GM12891 (cell line): ENCODE data around the gene ATG5.

ENCODE experiments used
- DNase-seq: peaks from one replicate; pipeline ENCODE4 v3.0.0; 2011; ENCODE audit warnings: low spot score; ENCODE audit not compliant: insufficient read length
- FAIRE-seq: peaks from 2 replicates; lab custom pipeline; 2011; peaks lifted over from hg19 to GRCh38; lab: Jason Lieb, UNC
- PAX5 ChIP-seq: IDR thresholded peaks from 2 replicates; pipeline ENCODE4 v1.6.1; 2011; ENCODE audit warnings: low read length, moderate library complexity, mild to moderate bottlenecking; ENCODE audit not compliant: insufficient read depth, severe bottlenecking
- POLR2A ChIP-seq: IDR thresholded peaks from 2 replicates; pipeline ENCODE4 v1.6.1; 2011; ENCODE audit warnings: low read depth, low read length, control low read depth
- POLR2AphosphoS5 ChIP-seq: IDR thresholded peaks from 2 replicates; pipeline ENCODE4 v1.6.1; 2011; ENCODE audit warnings: low read depth, low read length, control low read depth
- POU2F2 ChIP-seq: IDR thresholded peaks from 2 replicates; pipeline ENCODE4 v1.6.1; 2011; ENCODE audit warnings: low read depth, mild to moderate bottlenecking, control low read depth, low read length, moderate library complexity
- SPI1 ChIP-seq: IDR thresholded peaks from 2 replicates; pipeline ENCODE4 v1.6.1; 2011; ENCODE audit warnings: low read depth, low read length, control low read depth
- TAF1 ChIP-seq: IDR thresholded peaks from 2 replicates; pipeline ENCODE4 v1.6.1; 2011; ENCODE audit warnings: low read depth, low read length, control low read depth

Gene ATG5

DNA sequence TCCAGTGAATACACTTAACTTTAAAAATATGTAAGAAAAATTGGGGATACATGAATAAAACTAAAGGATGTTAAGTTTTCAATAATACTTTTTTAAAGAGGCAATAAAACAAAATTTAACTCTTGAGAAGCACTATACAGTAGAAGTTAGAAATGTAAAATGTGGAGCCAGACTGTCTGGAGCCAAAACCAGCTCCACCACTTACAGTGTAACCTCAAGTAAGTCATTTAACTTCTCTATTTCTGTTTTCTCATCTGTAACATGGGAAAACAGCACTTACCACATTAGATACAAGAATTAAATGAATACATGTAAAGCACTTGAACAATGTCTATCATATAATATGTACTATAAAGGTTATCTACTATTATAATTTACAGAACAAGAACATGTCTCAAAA lies 6.7 kb downstream of the ATG5 start:
- DNase-seq = no peak
- no peak for TF ChIP-seq SPI1
- TF ChIP-seq PAX5 = no peak
- TF ChIP-seq POLR2A = no peak
- no peak for TF ChIP-seq POLR2AphosphoS5
- no peak for TF ChIP-seq TAF1
- no peak for TF ChIP-seq POU2F2
- FAIRE-seq = no peak

DNA sequence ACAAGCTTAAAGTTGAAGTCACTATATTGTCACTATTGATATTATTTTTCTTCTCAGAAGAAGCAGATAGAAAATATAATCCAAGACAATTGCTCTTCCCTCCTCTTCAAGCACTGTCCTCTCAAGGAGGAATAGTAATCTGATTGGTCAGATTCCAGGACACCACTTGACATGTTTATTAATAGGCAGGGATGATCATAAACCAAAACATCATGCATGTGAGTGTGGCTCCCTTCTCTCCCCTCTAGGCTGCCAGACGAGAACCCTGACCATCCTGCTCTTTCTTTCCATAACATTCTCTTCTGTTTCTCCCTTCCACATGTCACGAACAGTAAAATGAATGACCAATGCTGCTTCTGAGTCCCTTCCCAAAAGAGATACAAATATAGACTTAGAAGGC lies 7.5 kb downstream of the ATG5 start:
- TF ChIP-seq PAX5 (no peak), POLR2A (no peak), SPI1 (no peak), POU2F2 (no peak), POLR2AphosphoS5 (no peak), TAF1 (no peak)

DNA sequence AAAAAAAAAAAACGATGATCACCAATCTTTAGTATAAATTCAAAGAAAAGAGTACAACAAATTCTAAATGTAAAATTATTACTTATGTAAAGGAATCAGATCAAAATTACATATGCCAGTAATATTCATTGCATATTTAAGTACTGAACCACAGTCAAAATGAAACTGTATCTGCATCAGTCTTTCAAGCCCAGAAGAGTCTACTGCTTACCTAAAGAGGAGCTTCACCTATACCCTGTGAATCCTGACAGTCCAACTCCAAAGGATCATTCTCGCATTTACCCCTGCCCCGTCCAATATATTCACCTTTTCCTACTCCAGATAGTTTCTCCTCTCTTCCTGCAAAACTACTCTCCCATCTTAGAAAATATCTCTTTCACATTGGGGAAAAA lies 9.2 kb downstream of the ATG5 start:
- peak; percentile 40 for FAIRE-seq
- TF ChIP-seq POU2F2 = no peak
- TF ChIP-seq PAX5 = no peak
- no peak for TF ChIP-seq SPI1
- TF ChIP-seq TAF1 = no peak
- TF ChIP-seq POLR2A = no peak
- no peak for TF ChIP-seq POLR2AphosphoS5
- DNase-seq = no peak

More for the DNA sequence above, 7.5 kb downstream of the ATG5 start:
- DNase-seq (no peak), FAIRE-seq (peak; percentile 23)

DNA sequence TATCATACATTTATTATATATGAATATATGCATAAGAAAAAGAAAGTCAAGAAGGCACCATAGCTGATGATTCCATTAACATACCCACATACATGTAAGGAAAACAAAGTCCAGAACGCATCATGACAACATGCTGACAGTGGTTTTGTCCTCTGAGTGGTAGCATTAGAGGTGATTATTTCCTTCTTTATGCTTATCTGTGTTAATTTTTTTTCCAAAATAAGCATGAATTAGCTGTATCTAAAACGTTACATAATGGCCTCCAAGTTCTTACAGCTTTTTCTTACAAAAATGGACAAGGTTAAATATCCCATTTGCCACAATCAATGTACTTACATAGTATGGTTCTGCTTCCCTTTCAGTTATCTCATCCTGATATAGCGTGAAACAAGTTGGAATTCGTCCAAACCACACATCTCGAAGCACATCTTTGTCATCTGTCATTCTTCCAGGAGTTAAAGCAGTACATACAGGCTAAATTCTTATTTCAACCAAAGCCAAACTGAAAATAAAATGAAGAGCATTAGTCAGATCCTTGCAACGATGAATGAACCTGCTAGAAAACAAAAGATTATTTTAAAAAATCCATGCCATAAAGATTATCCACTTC lies 9.7 kb downstream of the ATG5 start:
- DNase-seq (no peak), FAIRE-seq (peak; percentile 82)
- no peak for TF ChIP-seq POU2F2
- TF ChIP-seq TAF1 = no peak
- TF ChIP-seq POLR2AphosphoS5 = no peak
- TF ChIP-seq SPI1 = no peak
- TF ChIP-seq POLR2A = no peak
- no peak for TF ChIP-seq PAX5

DNA sequence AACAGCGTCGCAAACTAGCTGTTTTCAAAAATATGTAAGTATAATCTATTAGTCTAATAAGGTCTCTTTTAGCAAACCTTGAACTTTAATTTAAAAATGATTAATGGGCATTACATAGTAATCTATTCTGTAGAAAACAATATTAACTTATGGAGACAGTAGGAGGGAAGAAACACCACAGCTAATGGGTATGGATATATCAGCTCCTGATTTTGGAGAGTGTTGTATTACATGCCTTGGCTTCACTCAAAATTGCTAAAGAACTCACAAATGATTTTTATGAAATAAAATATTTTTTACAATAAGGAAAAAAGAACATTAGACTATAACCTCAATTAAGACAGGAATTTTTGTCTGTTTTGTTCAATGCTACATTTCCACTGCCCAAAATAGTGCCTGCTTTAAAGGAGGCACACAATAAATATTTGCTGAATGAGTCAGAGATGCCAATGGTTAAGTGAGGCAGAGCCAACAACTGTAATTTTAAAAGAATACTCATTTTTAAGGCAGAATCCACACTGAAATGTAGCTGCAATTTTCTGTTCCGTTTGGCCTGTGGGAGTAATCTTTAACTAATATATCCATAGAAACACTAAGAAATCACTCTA lies 15.7 kb downstream of the ATG5 start:
- DNase-seq = no peak
- FAIRE-seq = no peak
- no peak for TF ChIP-seq POU2F2
- no peak for TF ChIP-seq POLR2A
- TF ChIP-seq SPI1 = no peak
- TF ChIP-seq POLR2AphosphoS5 = no peak
- TF ChIP-seq TAF1 = no peak
- TF ChIP-seq PAX5 = no peak

DNA sequence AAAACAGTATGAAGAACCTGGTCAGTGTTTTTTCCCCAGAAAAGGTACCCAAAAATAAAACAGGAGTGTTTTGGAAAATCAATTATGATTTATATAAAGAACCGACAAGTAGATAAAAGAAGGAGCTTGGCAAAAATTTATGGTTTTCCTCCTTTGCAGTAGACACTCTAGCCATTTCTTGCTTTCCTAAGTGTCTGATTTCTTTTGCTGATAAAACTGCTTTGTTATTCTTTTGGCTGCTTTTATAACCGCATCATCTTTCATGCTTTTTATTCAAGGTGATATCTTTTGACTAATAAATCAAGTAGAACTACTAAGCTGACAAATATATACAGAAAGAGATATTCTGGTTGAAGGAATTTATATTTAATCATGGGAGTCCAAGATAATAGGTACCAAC lies 16.6 kb downstream of the ATG5 start:
- no peak for TF ChIP-seq POU2F2
- no peak for TF ChIP-seq PAX5
- TF ChIP-seq TAF1 = no peak
- TF ChIP-seq SPI1 = no peak
- TF ChIP-seq POLR2AphosphoS5 = no peak
- no peak for TF ChIP-seq POLR2A
- FAIRE-seq = no peak

DNA sequence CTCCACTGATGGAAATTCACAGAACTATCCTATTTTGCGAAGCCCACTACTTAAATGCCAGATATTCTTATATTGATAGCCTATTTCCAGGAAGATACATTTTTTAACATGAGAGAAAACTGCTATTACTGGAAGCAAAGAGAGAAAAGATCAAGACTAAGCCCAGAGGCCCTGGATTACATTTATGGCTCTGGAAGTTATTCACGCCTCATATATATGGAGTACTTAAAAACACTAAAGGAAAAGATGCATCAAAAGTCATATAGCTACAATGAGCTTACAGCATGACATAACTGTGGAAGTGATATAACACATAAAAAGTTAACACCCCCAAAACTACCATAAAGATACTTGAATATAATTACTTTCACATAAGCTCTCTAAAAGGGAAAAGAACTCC lies 19.8 kb downstream of the ATG5 start:
- DNase-seq (no peak), FAIRE-seq (no peak)
- TF ChIP-seq POLR2A = no peak

More for the DNA sequence above, 16.6 kb downstream of the ATG5 start:
- no peak for DNase-seq

DNA sequence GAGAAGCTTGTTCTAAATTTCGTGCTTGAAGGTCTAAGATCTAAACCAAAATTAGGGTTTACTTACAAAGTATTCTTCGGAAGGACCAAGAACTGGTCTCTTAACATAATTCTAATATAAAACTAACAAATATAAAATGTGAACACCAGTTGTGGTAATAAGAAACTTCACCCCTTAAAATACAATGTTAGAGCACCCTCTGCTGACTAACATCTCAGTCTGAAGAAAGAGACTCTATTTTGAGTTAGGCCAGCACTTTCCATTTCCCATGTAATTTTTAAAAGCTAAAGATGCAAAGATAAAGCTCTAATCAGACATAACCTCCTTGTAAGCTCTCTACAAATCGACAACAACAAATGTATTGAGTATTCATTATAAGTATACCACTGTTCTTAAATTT lies 24.6 kb downstream of the ATG5 start:
- DNase-seq (no peak), FAIRE-seq (peak; percentile 47)
- TF ChIP-seq TAF1 (no peak), POU2F2 (no peak), SPI1 (no peak), PAX5 (no peak), POLR2AphosphoS5 (no peak), POLR2A (no peak)

DNA sequence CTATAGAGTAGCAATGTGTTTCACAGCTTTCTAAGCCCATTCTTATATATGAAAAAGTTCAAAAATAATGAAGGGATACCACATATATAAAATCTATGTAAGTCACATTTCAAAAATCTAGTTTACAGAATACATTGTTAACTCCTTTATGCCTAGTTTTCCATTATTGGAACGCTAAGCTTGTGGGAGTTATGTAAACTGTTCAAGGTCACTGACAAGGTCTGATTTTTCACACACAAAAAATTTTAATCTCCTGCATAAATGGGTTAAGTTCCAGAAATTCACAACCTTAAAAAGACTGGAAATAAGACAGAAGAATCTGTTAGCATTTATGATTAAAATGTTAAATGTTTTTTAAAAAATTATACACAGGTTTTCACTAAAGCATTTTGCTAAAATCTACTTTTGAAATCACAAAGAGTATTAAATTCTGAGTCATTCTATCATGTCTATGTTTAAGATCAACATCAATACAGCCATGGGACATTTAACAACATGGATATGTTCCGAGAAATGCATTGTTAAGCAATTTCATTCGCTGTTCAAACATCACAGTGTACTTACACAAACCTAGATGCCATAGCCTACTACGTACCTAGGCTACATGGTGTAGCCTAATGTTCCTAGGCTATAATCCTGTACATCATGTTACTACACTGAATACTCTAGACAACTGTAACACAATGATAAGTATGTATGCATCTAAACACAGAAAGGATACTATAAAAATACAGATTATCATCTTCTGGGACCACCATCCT lies 25.4 kb downstream of the ATG5 start:
- DNase-seq (no peak), FAIRE-seq (peak; percentile 86)
- TF ChIP-seq SPI1 = no peak
- no peak for TF ChIP-seq PAX5
- no peak for TF ChIP-seq POLR2AphosphoS5
- TF ChIP-seq POU2F2 = no peak
- no peak for TF ChIP-seq POLR2A
- no peak for TF ChIP-seq TAF1
